ENCODE measurements around the gene STX18.

DNA sequence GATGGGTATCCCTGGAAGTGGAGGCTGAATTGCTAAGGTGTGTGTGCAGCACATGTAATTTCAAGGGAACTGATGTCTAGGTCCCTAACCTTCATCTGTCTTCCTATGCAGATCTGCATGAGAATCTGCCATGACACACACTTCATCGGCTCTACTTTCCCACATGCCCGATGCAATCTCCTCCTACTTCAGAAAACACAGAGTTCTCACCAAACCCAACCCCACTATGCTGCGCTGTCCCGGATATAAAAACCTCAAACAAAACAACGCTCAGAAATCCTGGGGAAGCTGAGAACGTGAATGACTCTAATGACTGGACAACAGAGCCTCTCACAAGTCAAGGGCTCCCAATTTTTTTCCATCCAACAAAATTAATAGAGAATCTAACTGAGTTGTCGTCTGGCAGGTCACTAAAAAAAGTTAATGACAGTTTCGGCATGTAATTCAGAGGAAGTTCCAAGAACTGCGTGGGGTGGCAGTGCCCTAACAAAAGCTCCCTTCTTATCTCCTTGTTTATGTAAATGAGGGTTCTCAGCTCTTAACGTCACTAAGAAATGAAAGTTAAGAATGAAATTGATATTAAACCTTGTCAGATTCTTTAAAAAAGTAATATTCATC is 39.0 kb downstream of the STX18 start:
- no peak for TF ChIP-seq POLR2AphosphoS5 (IDR thresholded peaks at IDR 0.05; ENCODE audit: insufficient read depth, low read depth, low read length)
- TF ChIP-seq GATA2 (IDR thresholded peaks at IDR 0.05; ENCODE audit: insufficient read depth, insufficient read length, low read depth, low read length), result no peak
- TF ChIP-seq, protein P1, sequence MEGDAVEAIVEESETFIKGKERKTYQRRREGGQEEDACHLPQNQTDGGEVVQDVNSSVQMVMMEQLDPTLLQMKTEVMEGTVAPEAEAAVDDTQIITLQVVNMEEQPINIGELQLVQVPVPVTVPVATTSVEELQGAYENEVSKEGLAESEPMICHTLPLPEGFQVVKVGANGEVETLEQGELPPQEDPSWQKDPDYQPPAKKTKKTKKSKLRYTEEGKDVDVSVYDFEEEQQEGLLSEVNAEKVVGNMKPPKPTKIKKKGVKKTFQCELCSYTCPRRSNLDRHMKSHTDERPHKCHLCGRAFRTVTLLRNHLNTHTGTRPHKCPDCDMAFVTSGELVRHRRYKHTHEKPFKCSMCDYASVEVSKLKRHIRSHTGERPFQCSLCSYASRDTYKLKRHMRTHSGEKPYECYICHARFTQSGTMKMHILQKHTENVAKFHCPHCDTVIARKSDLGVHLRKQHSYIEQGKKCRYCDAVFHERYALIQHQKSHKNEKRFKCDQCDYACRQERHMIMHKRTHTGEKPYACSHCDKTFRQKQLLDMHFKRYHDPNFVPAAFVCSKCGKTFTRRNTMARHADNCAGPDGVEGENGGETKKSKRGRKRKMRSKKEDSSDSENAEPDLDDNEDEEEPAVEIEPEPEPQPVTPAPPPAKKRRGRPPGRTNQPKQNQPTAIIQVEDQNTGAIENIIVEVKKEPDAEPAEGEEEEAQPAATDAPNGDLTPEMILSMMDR (IDR thresholded peaks at IDR 0.05; ENCODE audit: extremely low read depth in 1 of 2, insufficient read depth in 1 of 2, low read depth in 1 of 2, low read length in 2 of 2), result no peak
- TF ChIP-seq, protein P2, sequence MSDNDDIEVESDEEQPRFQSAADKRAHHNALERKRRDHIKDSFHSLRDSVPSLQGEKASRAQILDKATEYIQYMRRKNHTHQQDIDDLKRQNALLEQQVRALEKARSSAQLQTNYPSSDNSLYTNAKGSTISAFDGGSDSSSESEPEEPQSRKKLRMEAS (IDR thresholded peaks at IDR 0.05; ENCODE audit: insufficient read depth, insufficient read length), result no peak
- no peak for TF ChIP-seq JUN (IDR thresholded peaks at IDR 0.05; ENCODE audit: borderline replicate concordance, insufficient read depth, insufficient read length, low read depth)
